GM12892 (cell line): ENCODE results near the gene ZNF888.

Source experiments
- POLR2A ChIP-seq: IDR thresholded peaks from 2 replicates; pipeline ENCODE4 v1.6.1; 2011; ENCODE audit warnings: low read depth, low read length, control low read depth
- TAF1 ChIP-seq: IDR thresholded peaks from 2 replicates; pipeline ENCODE4 v1.6.1; 2011; ENCODE audit warnings: low read depth, mild to moderate bottlenecking, control low read depth, low read length, borderline replicate concordance

DNA sequence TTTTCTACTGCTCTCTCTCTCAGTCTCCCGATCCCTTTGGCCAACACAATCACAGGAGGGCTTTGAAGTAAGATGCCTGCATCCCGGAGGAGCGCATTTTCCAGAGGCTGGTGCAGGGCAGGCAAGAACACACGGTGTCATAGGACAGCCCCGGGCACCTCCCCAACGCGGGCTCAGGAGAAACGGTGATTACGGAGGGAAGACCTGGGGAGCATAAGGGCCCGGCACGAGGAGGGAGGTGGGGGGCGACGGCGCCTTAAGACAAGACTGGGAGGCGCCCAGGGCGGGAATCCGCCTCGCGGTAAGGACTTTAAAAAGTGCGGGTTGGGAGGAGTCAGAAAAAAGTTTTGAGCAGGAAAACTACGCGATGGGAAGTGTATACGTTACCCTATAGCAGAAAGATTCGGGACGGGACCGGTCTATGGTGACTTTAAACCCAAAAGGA, 18.7 kb upstream of the ZNF888 start:
- TF ChIP-seq TAF1 (no peak), POLR2A (no peak)
